ENCODE data around the gene FAM229A.

Gene FAM229A

DNA sequence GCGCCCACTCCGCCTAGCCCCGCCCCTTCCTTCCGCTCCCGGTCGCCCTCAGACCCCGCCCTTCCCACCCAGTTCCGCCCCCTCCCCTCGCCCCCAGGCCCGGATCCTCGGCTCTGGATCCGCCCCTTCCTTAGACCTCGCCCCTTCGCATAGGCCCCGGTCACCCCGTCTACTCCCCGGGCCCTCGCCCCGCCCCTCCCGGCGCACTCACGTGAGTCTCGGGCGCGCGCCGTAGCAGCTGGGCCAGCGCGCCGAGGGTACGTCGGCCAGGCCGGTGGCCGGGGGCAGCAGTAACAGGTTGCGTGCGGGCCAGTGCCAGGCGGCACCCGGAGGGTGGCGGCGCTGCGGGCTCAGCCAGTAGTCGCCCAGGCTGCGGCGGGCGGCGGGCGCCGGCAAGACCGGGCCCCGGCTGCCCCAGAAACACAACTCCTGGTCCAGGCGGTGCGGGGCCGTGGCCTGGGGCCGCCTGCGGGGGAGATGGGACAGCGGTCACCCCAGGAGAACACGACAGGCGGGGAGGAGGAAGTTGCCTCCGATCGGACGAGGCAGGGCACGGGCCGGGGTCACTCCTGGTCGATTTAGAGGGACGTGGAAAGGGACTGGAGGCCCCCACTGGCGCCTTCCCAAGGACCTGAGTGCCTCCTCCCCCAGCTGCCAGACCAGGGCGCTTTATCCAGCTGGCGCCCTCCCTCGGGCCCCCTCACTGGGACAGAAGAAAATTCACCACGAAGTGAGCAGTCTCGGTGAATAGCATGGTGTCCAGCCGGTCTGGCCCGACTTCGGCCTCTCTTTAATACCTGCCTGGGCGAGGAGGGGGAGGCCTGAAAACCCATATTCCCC lies 10.7 kb downstream of the FAM229A start:
- Histone ChIP-seq H3K9ac (ENCODE audit: low read length in 5 of 5) (peak overlapping the region in 4 of 5 donors; percentile 79 to 85 (median 82)), H3K27me3 (ENCODE audit: control insufficient read depth in 5 of 5, insufficient read depth in 4 of 5, low read length in 5 of 5) (no peaks in the 10 kb centered on the region), H3K36me3 (ENCODE audit: control insufficient read depth in 5 of 5, insufficient read depth in 5 of 5, low read length in 5 of 5) (peaks cover 0 to 9% (median 2%) of the 10 kb centered on the region in 5 donors), H3K9me3 (ENCODE audit: control insufficient read depth in 5 of 5, low read length in 5 of 5) (no peaks in the 10 kb centered on the region), H3K27ac (ENCODE audit: low read depth, low read length) (peak overlapping the region; percentile 72), H3K4me1 (ENCODE audit: control insufficient read depth in 5 of 5, insufficient read depth in 5 of 5, low read length in 5 of 5) (peaks cover 9 to 57% (median 36%) of the 10 kb centered on the region in 5 donors), H3K4me3 (ENCODE audit: low read depth in 1 of 5, low read length in 5 of 5) (peak overlapping the region; percentile 59 to 80 (median 72))

GRCh38 chr1:32350785-32351398 lies 11.4 kb downstream of the FAM229A start:
- Histone ChIP-seq H3K9ac (ENCODE audit: low read length in 5 of 5) (no peak overlapping the region), H3K27ac (ENCODE audit: low read depth, low read length) (peak overlapping the region; percentile 72), H3K27me3 (ENCODE audit: control insufficient read depth in 5 of 5, insufficient read depth in 4 of 5, low read length in 5 of 5) (no peaks in the 10 kb centered on the region), H3K9me3 (ENCODE audit: control insufficient read depth in 5 of 5, low read length in 5 of 5) (no peaks in the 10 kb centered on the region), H3K4me1 (ENCODE audit: control insufficient read depth in 5 of 5, insufficient read depth in 5 of 5, low read length in 5 of 5) (peaks cover 9 to 63% (median 36%) of the 10 kb centered on the region in 5 donors), H3K36me3 (ENCODE audit: control insufficient read depth in 5 of 5, insufficient read depth in 5 of 5, low read length in 5 of 5) (peaks cover 0 to 9% (median 2%) of the 10 kb centered on the region in 5 donors), H3K4me3 (ENCODE audit: low read depth in 1 of 5, low read length in 5 of 5) (peak overlapping the region; percentile 58 to 80 (median 69))

DNA sequence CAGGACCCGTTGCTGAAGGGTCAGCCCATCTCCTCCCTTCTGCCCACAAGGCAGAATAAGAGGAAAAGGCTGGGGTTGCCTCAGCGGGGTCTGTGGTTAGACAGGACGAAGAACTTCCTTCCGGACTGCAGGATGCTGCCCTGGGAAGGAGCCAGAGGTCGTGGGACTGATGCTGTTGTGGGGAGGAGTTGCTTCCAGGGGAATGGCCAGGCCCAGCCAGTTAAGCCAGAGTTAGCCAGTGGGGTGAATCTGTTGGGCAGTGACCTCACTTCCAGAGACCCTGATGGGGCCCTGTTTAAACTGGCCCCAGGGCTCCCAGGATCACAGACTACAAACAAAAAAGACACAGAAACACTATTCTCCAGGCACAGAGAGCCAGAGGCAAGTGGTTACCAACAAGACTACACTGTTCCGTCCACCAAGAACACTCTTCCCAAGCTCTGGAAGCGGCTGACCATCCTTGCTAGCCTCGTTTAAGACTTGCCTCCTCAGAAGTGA lies 13.0 kb downstream of the FAM229A start:
- Histone ChIP-seq H3K9ac (ENCODE audit: low read length in 5 of 5) (no peak overlapping the region), H3K4me1 (ENCODE audit: control insufficient read depth in 5 of 5, insufficient read depth in 5 of 5, low read length in 5 of 5) (peaks cover 9 to 71% (median 43%) of the 10 kb centered on the region in 5 donors), H3K9me3 (ENCODE audit: control insufficient read depth in 5 of 5, low read length in 5 of 5) (no peaks in the 10 kb centered on the region), H3K36me3 (ENCODE audit: control insufficient read depth in 5 of 5, insufficient read depth in 5 of 5, low read length in 5 of 5) (peaks cover 0 to 2% (median 0%) of the 10 kb centered on the region in 5 donors), H3K4me3 (ENCODE audit: low read depth in 1 of 5, low read length in 5 of 5) (no peak overlapping the region), H3K27ac (ENCODE audit: low read depth, low read length) (no peak overlapping the region), H3K27me3 (ENCODE audit: control insufficient read depth in 5 of 5, insufficient read depth in 4 of 5, low read length in 5 of 5) (no peaks in the 10 kb centered on the region)

- Histone ChIP-seq H3K9me3 (ENCODE audit: control insufficient read depth in 5 of 5, low read length in 5 of 5) (no peaks in the 10 kb centered on the region), H3K36me3 (ENCODE audit: control insufficient read depth in 5 of 5, insufficient read depth in 5 of 5, low read length in 5 of 5) (no peaks in the 10 kb centered on the region), H3K27ac (ENCODE audit: low read depth, low read length) (no peak overlapping the region), H3K27me3 (ENCODE audit: control insufficient read depth in 5 of 5, insufficient read depth in 4 of 5, low read length in 5 of 5) (no peaks in the 10 kb centered on the region), H3K4me1 (ENCODE audit: control insufficient read depth in 5 of 5, insufficient read depth in 5 of 5, low read length in 5 of 5) (peaks cover 0 to 45% (median 17%) of the 10 kb centered on the region in 5 donors), H3K9ac (ENCODE audit: low read length in 5 of 5) (no peak overlapping the region), H3K4me3 (ENCODE audit: low read depth in 1 of 5, low read length in 5 of 5) (no peak overlapping the region)
Measured at GRCh38 chr1:32346532-32347157, 15.6 kb downstream of the FAM229A start.

- H3K4me1 ChIP-seq (ENCODE audit: control insufficient read depth in 5 of 5, insufficient read depth in 5 of 5, low read length in 5 of 5) = peaks cover 0 to 39% (median 17%) of the 10 kb centered on the region in 5 donors
- peak overlapping the region in 1 of 5 donors; percentile 13 for H3K9ac ChIP-seq (ENCODE audit: low read length in 5 of 5)
- no peaks in the 10 kb centered on the region for H3K36me3 ChIP-seq (ENCODE audit: control insufficient read depth in 5 of 5, insufficient read depth in 5 of 5, low read length in 5 of 5)
- H3K27me3 ChIP-seq (ENCODE audit: control insufficient read depth in 5 of 5, insufficient read depth in 4 of 5, low read length in 5 of 5) = no peaks in the 10 kb centered on the region
- no peak overlapping the region for H3K4me3 ChIP-seq (ENCODE audit: low read depth in 1 of 5, low read length in 5 of 5)
- no peak overlapping the region for H3K27ac ChIP-seq (ENCODE audit: low read depth, low read length)
- H3K9me3 ChIP-seq (ENCODE audit: control insufficient read depth in 5 of 5, low read length in 5 of 5) = no peaks in the 10 kb centered on the region
Measured at GRCh38 chr1:32345289-32345827, 16.9 kb downstream of the FAM229A start.

GRCh38 chr1:32342704-32343103 lies 19.6 kb downstream of the FAM229A start:
- Histone ChIP-seq H3K4me1 (ENCODE audit: control insufficient read depth in 5 of 5, insufficient read depth in 5 of 5, low read length in 5 of 5) (peaks cover 0 to 28% (median 17%) of the 10 kb centered on the region in 5 donors), H3K36me3 (ENCODE audit: control insufficient read depth in 5 of 5, insufficient read depth in 5 of 5, low read length in 5 of 5) (no peaks in the 10 kb centered on the region), H3K4me3 (ENCODE audit: low read depth in 1 of 5, low read length in 5 of 5) (no peak overlapping the region), H3K9me3 (ENCODE audit: control insufficient read depth in 5 of 5, low read length in 5 of 5) (no peaks in the 10 kb centered on the region), H3K27ac (ENCODE audit: low read depth, low read length) (no peak overlapping the region), H3K9ac (ENCODE audit: low read length in 5 of 5) (no peak overlapping the region), H3K27me3 (ENCODE audit: control insufficient read depth in 5 of 5, insufficient read depth in 4 of 5, low read length in 5 of 5) (no peaks in the 10 kb centered on the region)

DNA sequence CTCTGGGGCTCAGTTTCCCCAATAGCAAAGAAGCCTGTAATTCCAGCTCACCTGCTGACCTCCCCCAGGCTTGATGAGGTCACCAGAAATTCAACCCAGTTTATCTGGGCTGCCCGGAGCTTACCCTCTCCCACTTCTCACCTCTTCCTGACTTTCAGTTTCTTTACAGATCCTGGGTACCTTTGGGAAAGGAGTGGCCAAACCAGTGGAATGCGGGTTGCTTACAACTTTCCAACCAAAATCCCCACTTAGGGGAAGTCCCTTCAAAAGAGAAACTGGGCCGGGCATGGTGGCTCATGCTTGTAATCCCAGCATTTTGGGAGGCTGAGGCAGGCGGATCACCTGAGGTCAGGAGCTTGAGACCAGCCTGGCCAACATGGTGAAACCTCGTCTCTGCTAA lies 20.3 kb downstream of the FAM229A start:
- Histone ChIP-seq H3K27me3 (ENCODE audit: control insufficient read depth in 5 of 5, insufficient read depth in 4 of 5, low read length in 5 of 5) (no peaks in the 10 kb centered on the region), H3K9ac (ENCODE audit: low read length in 5 of 5) (no peak overlapping the region), H3K4me1 (ENCODE audit: control insufficient read depth in 5 of 5, insufficient read depth in 5 of 5, low read length in 5 of 5) (peaks cover 0 to 36% (median 24%) of the 10 kb centered on the region in 5 donors), H3K27ac (ENCODE audit: low read depth, low read length) (no peak overlapping the region), H3K9me3 (ENCODE audit: control insufficient read depth in 5 of 5, low read length in 5 of 5) (no peaks in the 10 kb centered on the region), H3K36me3 (ENCODE audit: control insufficient read depth in 5 of 5, insufficient read depth in 5 of 5, low read length in 5 of 5) (no peaks in the 10 kb centered on the region), H3K4me3 (ENCODE audit: low read depth in 1 of 5, low read length in 5 of 5) (no peak overlapping the region)

GRCh38 chr1:32341186-32341757 lies 21.0 kb downstream of the FAM229A start:
- no peak overlapping the region for H3K9ac ChIP-seq (ENCODE audit: low read length in 5 of 5)
- no peak overlapping the region for H3K4me3 ChIP-seq (ENCODE audit: low read depth in 1 of 5, low read length in 5 of 5)
- H3K27ac ChIP-seq (ENCODE audit: low read depth, low read length) = no peak overlapping the region
- H3K9me3 ChIP-seq (ENCODE audit: control insufficient read depth in 5 of 5, low read length in 5 of 5) = no peaks in the 10 kb centered on the region
- peaks cover 0 to 41% (median 31%) of the 10 kb centered on the region in 5 donors for H3K4me1 ChIP-seq (ENCODE audit: control insufficient read depth in 5 of 5, insufficient read depth in 5 of 5, low read length in 5 of 5)
- no peaks in the 10 kb centered on the region for H3K27me3 ChIP-seq (ENCODE audit: control insufficient read depth in 5 of 5, insufficient read depth in 4 of 5, low read length in 5 of 5)
- no peaks in the 10 kb centered on the region for H3K36me3 ChIP-seq (ENCODE audit: control insufficient read depth in 5 of 5, insufficient read depth in 5 of 5, low read length in 5 of 5)

GRCh38 chr1:32339363-32339978 lies 22.8 kb downstream of the FAM229A start:
- no peak overlapping the region for H3K9ac ChIP-seq (ENCODE audit: low read length in 5 of 5)
- H3K36me3 ChIP-seq (ENCODE audit: control insufficient read depth in 5 of 5, insufficient read depth in 5 of 5, low read length in 5 of 5) = peaks cover 0 to under 1% (median 0%) of the 10 kb centered on the region in 5 donors
- no peak overlapping the region for H3K27ac ChIP-seq (ENCODE audit: low read depth, low read length)
- H3K4me1 ChIP-seq (ENCODE audit: control insufficient read depth in 5 of 5, insufficient read depth in 5 of 5, low read length in 5 of 5) = peaks cover 0 to 36% (median 30%) of the 10 kb centered on the region in 5 donors
- no peak overlapping the region for H3K4me3 ChIP-seq (ENCODE audit: low read depth in 1 of 5, low read length in 5 of 5)
- peaks cover 0 to 2% (median 0%) of the 10 kb centered on the region in 5 donors for H3K27me3 ChIP-seq (ENCODE audit: control insufficient read depth in 5 of 5, insufficient read depth in 4 of 5, low read length in 5 of 5)
- H3K9me3 ChIP-seq (ENCODE audit: control insufficient read depth in 5 of 5, low read length in 5 of 5) = no peaks in the 10 kb centered on the region

Data from subcutaneous abdominal adipose tissue (tissue), 5 donors.